Liver (tissue), 3 donors: ENCODE measurements around the gene EOLA1.

Experiments
- CTCF ChIP-seq: fragments of 150-350 bp; IDR thresholded peaks from 2 replicates; pipeline ENCODE4 v1.5.1; 2017; ENCODE audit warnings: improper control_type of control experiment, low read depth, low read length; ENCODE audit not compliant: missing input control
- EGR1 ChIP-seq, 2 donors: IDR thresholded peaks; 2 replicates each; pipeline ENCODE4 v1.6.1; 2016 to 2018; ENCODE audit warnings: antibody characterized with exemption in 2 of 2, low read depth in 2 of 2
- FOXA1 ChIP-seq: IDR thresholded peaks from 2 replicates; pipeline ENCODE4 v1.6.1; 2016; ENCODE audit warnings: antibody characterized with exemption
- GABPA ChIP-seq, 2 donors: IDR thresholded peaks in 1 of 2; conservative IDR thresholded peaks in 1 of 2; 2 replicates each; pipeline ENCODE4 v1.6.1; 2016; ENCODE audit warnings: antibody characterized with exemption in 2 of 2, mild to moderate bottlenecking in 1 of 2, moderate library complexity in 1 of 2
- JUND ChIP-seq, 2 donors: IDR thresholded peaks; 2 replicates each; pipeline ENCODE4 v1.6.1; 2016; ENCODE audit warnings: antibody characterized with exemption in 2 of 2
- RAD21 ChIP-seq, 2 donors: IDR thresholded peaks; 2 replicates each; pipeline ENCODE4 v1.6.1; 2016; ENCODE audit warnings: antibody characterized with exemption in 2 of 2, mild to moderate bottlenecking in 2 of 2
- REST ChIP-seq: IDR thresholded peaks from 2 replicates; pipeline ENCODE4 v1.6.1; 2016; ENCODE audit warnings: antibody characterized with exemption, mild to moderate bottlenecking
- RXRA ChIP-seq, 2 donors: IDR thresholded peaks; 2 replicates each; pipeline ENCODE4 v1.6.1; 2017 to 2018; ENCODE audit warnings: antibody characterized with exemption in 2 of 2, mild to moderate bottlenecking in 1 of 2
- SP1 ChIP-seq: IDR thresholded peaks from 2 replicates; pipeline ENCODE4 v1.6.1; 2018; ENCODE audit warnings: antibody characterized with exemption, mild to moderate bottlenecking
- TAF1 ChIP-seq: conservative IDR thresholded peaks from 2 replicates; pipeline ENCODE4 v1.6.1; 2016; ENCODE audit warnings: antibody characterized with exemption, mild to moderate bottlenecking
- YY1 ChIP-seq: IDR thresholded peaks from 2 replicates; pipeline ENCODE4 v1.6.1; 2016; ENCODE audit warnings: antibody characterized with exemption, mild to moderate bottlenecking
- ZBTB33 ChIP-seq: IDR thresholded peaks from 2 replicates; pipeline ENCODE4 v1.6.1; 2016; ENCODE audit warnings: antibody characterized with exemption
- TF ChIP-seq, protein P1 (sequence below): IDR thresholded peaks from 2 replicates; pipeline ENCODE4 v1.6.1; 2016; ENCODE audit warnings: antibody characterized with exemption
- TF ChIP-seq, protein P2 (sequence below): IDR thresholded peaks from 2 replicates; pipeline ENCODE4 v1.6.1; 2016; ENCODE audit warnings: antibody characterized with exemption
- donor health status: healthy.
- donor health status: healthy.

GRCh38 chrX:149517308-149517707 is 23.5 kb upstream of the EOLA1 start:
- no peak for TF ChIP-seq GABPA (IDR thresholded peaks at IDR 0.05 in 1 of 2, conservative IDR thresholded peaks at IDR 0.05 in 1 of 2)
- TF ChIP-seq CTCF, result no peak
- TF ChIP-seq, protein P1, sequence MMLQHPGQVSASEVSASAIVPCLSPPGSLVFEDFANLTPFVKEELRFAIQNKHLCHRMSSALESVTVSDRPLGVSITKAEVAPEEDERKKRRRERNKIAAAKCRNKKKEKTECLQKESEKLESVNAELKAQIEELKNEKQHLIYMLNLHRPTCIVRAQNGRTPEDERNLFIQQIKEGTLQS, result no peak
- no peak for TF ChIP-seq SP1
- TF ChIP-seq REST, result no peak
- TF ChIP-seq TAF1, result no peak
- no peak for TF ChIP-seq RAD21 (IDR thresholded peaks at IDR 0.05)
- no peak for TF ChIP-seq FOXA1
- no peak for TF ChIP-seq JUND (IDR thresholded peaks at IDR 0.05)
- TF ChIP-seq, protein P2, sequence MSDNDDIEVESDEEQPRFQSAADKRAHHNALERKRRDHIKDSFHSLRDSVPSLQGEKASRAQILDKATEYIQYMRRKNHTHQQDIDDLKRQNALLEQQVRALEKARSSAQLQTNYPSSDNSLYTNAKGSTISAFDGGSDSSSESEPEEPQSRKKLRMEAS, result no peak
- no peak for TF ChIP-seq YY1
- TF ChIP-seq EGR1 (IDR thresholded peaks at IDR 0.05; ENCODE audit: low read depth in 2 of 2), result no peak
- no peak for TF ChIP-seq ZBTB33
- no peak for TF ChIP-seq RXRA (IDR thresholded peaks at IDR 0.05)
